HEK293T (cell line): ENCODE results near the gene FBLN1.

Source experiments
- BHLHE40 ChIP-seq: fragments of 450-650 bp; IDR thresholded peaks from 2 replicates; pipeline ENCODE4 v1.6.1; 2016; ENCODE audit warnings: mild to moderate bottlenecking, moderate library complexity, borderline replicate concordance
- FOXK2 ChIP-seq: fragments of 450-650 bp; IDR thresholded peaks from 2 replicates; pipeline ENCODE4 v1.6.1; 2016; ENCODE audit warnings: mild to moderate bottlenecking
- HDGF ChIP-seq: fragments of 450-650 bp; IDR thresholded peaks from 2 replicates; pipeline ENCODE4 v1.6.1; 2017; ENCODE audit warnings: antibody characterized with exemption, borderline replicate concordance
- NFRKB ChIP-seq: fragments of 450-650 bp; IDR thresholded peaks from 2 replicates; pipeline ENCODE4 v1.6.1; 2016; ENCODE audit warnings: mild to moderate bottlenecking, moderate library complexity

DNA sequence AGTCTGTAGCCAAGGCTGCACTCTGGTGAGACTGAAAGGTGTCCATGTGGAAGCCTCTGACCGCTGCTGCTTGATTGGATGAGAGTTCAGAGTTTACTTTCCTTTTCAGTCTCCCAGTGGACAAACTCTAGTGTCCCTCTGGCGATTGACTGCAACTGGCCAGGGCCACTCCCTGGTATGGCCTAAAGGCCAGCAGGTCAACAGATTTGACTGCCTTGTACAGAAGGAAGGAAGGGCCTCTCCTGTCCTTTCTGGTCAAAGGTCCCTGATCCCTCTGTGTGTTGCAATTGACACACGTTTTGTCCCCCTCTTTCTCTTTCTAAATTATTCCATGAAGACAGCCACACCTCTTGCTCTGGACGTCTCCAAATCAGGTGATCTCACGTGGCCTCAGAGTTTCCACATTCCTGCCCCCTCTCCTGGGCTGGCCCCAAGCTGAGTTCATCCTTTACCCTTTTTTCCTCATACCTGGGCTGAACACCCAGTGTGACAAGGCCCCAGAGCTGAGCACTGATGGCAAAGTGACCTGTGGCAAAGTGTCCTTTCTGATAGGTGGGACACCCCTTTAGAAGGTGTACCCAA is 18.7 kb upstream of the FBLN1 start:
- TF ChIP-seq NFRKB (no peak), BHLHE40 (no peak), HDGF (no peak), FOXK2 (no peak)
